ENCODE results near the gene COL5A1.

- TF ChIP-seq EZH2phosphoT487 (IDR thresholded peaks at IDR 0.05; ENCODE audit: insufficient read depth, low read depth) (no peak), EZH2 (IDR thresholded peaks at IDR 0.05; ENCODE audit: insufficient read depth, poor library complexity, severe bottlenecking) (no peak)
These were observed 3.7 kb upstream of the COL5A1 start for GRCh38 chr9:134637696-134638501.
